Right lobe of liver (tissue), 6 donors: ENCODE measurements around the gene LCNL1. TPM values are rescaled to one million over a fixed set of nuclear protein-coding genes. Genes with fewer than 3 reads are reported as not detected.

Experiments
- ATAC-seq, 4 donors: fragments of 200-7000 bp; cut with Tn5 transposase; one replicate each; pipeline ENCODE4 v1.9.1; 2020; ENCODE audit warnings: mild to moderate bottlenecking in 4 of 4, moderate library complexity in 4 of 4
- DNase-seq, 3 donors: peaks; one replicate each; pipeline ENCODE4 v3.0.0-alpha.2; 2020
- H3K27ac ChIP-seq, 3 donors: fragments of 200-600 bp; one replicate each; pipeline ENCODE4 v1.8.0; 2022
- H3K27me3 ChIP-seq, 2 donors: fragments of 200-600 bp; one replicate each; pipeline ENCODE4 v1.8.0; 2022
- H3K36me3 ChIP-seq, 4 donors: fragments of 200-600 bp; sonication (generic) in 1 of 4; one replicate each; pipeline versions ENCODE4 v1.5.1 to v1.8.0; 2017 to 2022; ENCODE audit warnings: control low read depth in 1 of 4
- H3K4me1 ChIP-seq, 4 donors: fragments of 200-600 bp; sonication (generic) in 1 of 4; one replicate each; pipeline versions ENCODE4 v1.5.1 to v1.8.0; 2017 to 2022; ENCODE audit warnings: control low read depth in 1 of 4
- H3K4me3 ChIP-seq, 3 donors: fragments of 200-600 bp; one replicate each; pipeline ENCODE4 v1.8.0; 2022
- H3K9me3 ChIP-seq, 4 donors: fragments of 200-600 bp; sonication (generic) in 1 of 4; one replicate each; pipeline versions ENCODE4 v1.5.1 to v1.8.0; 2017 to 2022; ENCODE audit warnings: control low read depth in 1 of 4
- CTCF ChIP-seq, 4 donors: fragments of 200-600 bp in 3 of 4; fragments of 450-650 bp in 1 of 4; IDR thresholded peaks; one replicate each; pipeline versions ENCODE4 v1.5.1 to v1.8.0; 2016 to 2022; ENCODE audit warnings: antibody characterized with exemption in 4 of 4, mild to moderate bottlenecking in 2 of 4
- POLR2A ChIP-seq: fragments of 450-650 bp; IDR thresholded peaks from one replicate; pipeline ENCODE4 v1.6.1; 2017; ENCODE audit warnings: antibody characterized with exemption, mild to moderate bottlenecking
- WGBS: methylation state at CpG from one replicate; pipeline ENCODE4 v1.1.6; 2018; ENCODE audit warnings: low coverage, low lambda C conversion rate; ENCODE audit not compliant: insufficient coverage; ENCODE audit errors: missing lambda C conversion rate; 5-methylcytosine and 5-hydroxymethylcytosine counted together
- intact Hi-C, 2 donors: fragments of 100-400 bp; cut with DNase I; formaldehyde crosslinking; loops; one replicate each; pipeline versions ENCODE4 v1.11.2 to v1.14.1; 2022
- total RNA-seq, 6 experiments: library from RNA; depleted of rRNA in 2 of 6; stranded (reverse); fragments of >200 nt in 2 of 6; fragmentation: NEBNext Ultra II Directional in 3 of 6; extraction: Animal tissue kit (Norgen Biotek cat#: 25700) in 3 of 6; gene quantifications; one replicate each; pipeline versions ENCODE4 v1.1.0 to v1.2.4, GENCODE V29; 2016 to 2023
- donor health status: DM: no; HTN: yes; CAD: no.
- donor health status: DM: no; HTN: no; CAD: no.
- donor health status: DM: no; HTN: no; CAD: no.
- donor health status: DM: no; HTN: yes; CAD: no.
- donor health status: DM: no; HTN: yes; CAD: no.

The LCNL1 gene
- total RNA-seq, 6 experiments from 2014 or later: not detected

GRCh38 chr9:136977649-136978072 lies 5.1 kb upstream of the LCNL1 start:
- ATAC-seq (no peak), DNase-seq (no peak)
- Histone ChIP-seq H3K9me3 (no peaks in the 10 kb centered on the region), H3K27ac (no peak overlapping the region), H3K27me3 (no peaks in the 10 kb centered on the region), H3K4me3 (peak overlapping the region; percentile 16 to 29 (median 21)), H3K4me1 (no peaks in the 10 kb centered on the region), H3K36me3 (no peaks in the 10 kb centered on the region)
- TF ChIP-seq POLR2A (no peak), CTCF (IDR thresholded peaks at IDR 0.05) (no peak)
- intact Hi-C loops: no loop called here
- no CpG with 5 or more reads among the region's 33 CpGs for WGBS

GRCh38 chr9:136978073-136978864 lies 4.5 kb upstream of the LCNL1 start:
- TF ChIP-seq POLR2A: no peak
- no peak for TF ChIP-seq CTCF (IDR thresholded peaks at IDR 0.05)
- DNase-seq: peak in 2 of 3 donors; percentile 67
- H3K27me3 ChIP-seq: no peaks in the 10 kb centered on the region
- H3K4me1 ChIP-seq: no peaks in the 10 kb centered on the region
- intact Hi-C loops: no loop called here
- no peaks in the 10 kb centered on the region for H3K36me3 ChIP-seq
- 8% methylated on average over 18 of the region's 78 CpGs for WGBS
- peak overlapping the region; percentile 16 to 29 (median 21) for H3K4me3 ChIP-seq
- no peaks in the 10 kb centered on the region for H3K9me3 ChIP-seq
- H3K27ac ChIP-seq: no peak overlapping the region
- ATAC-seq: peak; percentile 29 to 59 (median 52)

GRCh38 chr9:136978865-136979544 lies 3.8 kb upstream of the LCNL1 start:
- Histone ChIP-seq H3K9me3 (no peaks in the 10 kb centered on the region), H3K4me3 (no peak overlapping the region), H3K27me3 (no peaks in the 10 kb centered on the region), H3K4me1 (no peaks in the 10 kb centered on the region), H3K27ac (no peak overlapping the region), H3K36me3 (no peaks in the 10 kb centered on the region)
- DNase-seq (no peak), ATAC-seq (no peak)
- 11% methylated on average over 6 of the region's 41 CpGs for WGBS
- TF ChIP-seq CTCF (IDR thresholded peaks at IDR 0.05) (no peak), POLR2A (no peak)
- intact Hi-C loops: no loop called here

GRCh38 chr9:136979769-136980587 lies 2.8 kb upstream of the LCNL1 start:
- H3K4me1 ChIP-seq: no peaks in the 10 kb centered on the region
- WGBS: 0% methylated on average over 1 of the region's 26 CpGs
- ATAC-seq (no peak), DNase-seq (no peak)
- H3K27me3 ChIP-seq: no peaks in the 10 kb centered on the region
- H3K9me3 ChIP-seq: no peaks in the 10 kb centered on the region
- no peak overlapping the region for H3K27ac ChIP-seq
- no peaks in the 10 kb centered on the region for H3K36me3 ChIP-seq
- H3K4me3 ChIP-seq: no peak overlapping the region
- TF ChIP-seq POLR2A (no peak), CTCF (IDR thresholded peaks at IDR 0.05) (no peak)
- intact Hi-C loops: no loop called here
